DND-41 (cell line): ENCODE measurements around the gene CPN2.

Experiments
- CTCF ChIP-seq: IDR thresholded peaks from 2 replicates; pipeline ENCODE4 v1.5.1; 2012; ENCODE audit warnings: borderline replicate concordance, low read length, moderate library complexity, mild to moderate bottlenecking; ENCODE audit not compliant: poor library complexity, severe bottlenecking; ENCODE audit errors: extremely low read depth
- EZH2 ChIP-seq: IDR thresholded peaks from 3 replicates; pipeline ENCODE4 v1.6.1; 2012; ENCODE audit warnings: borderline replicate concordance, low read depth, mild to moderate bottlenecking, moderate library complexity, low read length, inconsistent platforms; ENCODE audit not compliant: severe bottlenecking

GRCh38 chr3:194320100-194320499, 31.0 kb downstream of the CPN2 start:
- TF ChIP-seq CTCF (no peak), EZH2 (no peak)
